HCT116 (cell line): ENCODE results near the gene LRRC1. TPM values are rescaled to one million over a fixed set of nuclear protein-coding genes. Genes with fewer than 3 reads are reported as not detected.

Source experiments
- ATAC-seq: fragments of 200-7000 bp; cut with Tn5 transposase; 2 replicates; pipeline ENCODE4 v1.9.1; 2020; ENCODE audit warnings: mild to moderate bottlenecking, moderate library complexity
- BruUV-seq: library from RNA; stranded (reverse); fragments of 400-500 nt; replicated peaks from 2 replicates; lab custom pipeline; 2021; lab: Mats Ljungman, UMichigan
- CTCF ChIA-PET: fragments of 300-600 bp; sonication (Branson Sonifier 250); formaldehyde crosslinking; loops from one replicate; lab custom pipeline; 2021; ENCODE audit warnings: antibody characterized with exemption; lab: Charles Lee
- POLR2A ChIA-PET: fragments of 300-600, 350-600 bp; sonication (Branson Sonifier 250); formaldehyde crosslinking; loops from one replicate; lab custom pipeline; 2021; ENCODE audit warnings: antibody characterized with exemption; lab: Charles Lee
- RAD21 ChIA-PET, 2 experiments: fragments of 300-600 bp; sonication (Branson Sonifier 250); formaldehyde crosslinking; loops; one replicate each; lab custom pipeline; 2023; ENCODE audit warnings: low total read pairs in 2 of 2; ENCODE audit not compliant: uncharacterized antibody in 2 of 2, unreplicated experiment in 2 of 2, low non-redundant PET in 1 of 2; lab: Charles Lee
- DNase-seq: peaks from one replicate; pipeline ENCODE4 v3.0.0-alpha.2; 2010; ENCODE audit warnings: low read depth, low spot score
- H2AFZ ChIP-seq: fragments of 200-600 bp; shearing (Covaris generic), sonication (generic); 2 replicates; pipeline ENCODE4 v1.6.1; 2017; ENCODE audit warnings: low read depth, mixed run types, mixed read lengths, antibody characterized with exemption, low read length; ENCODE audit not compliant: poor library complexity, severe bottlenecking
- H3K27ac ChIP-seq: 2 replicates; pipeline ENCODE4 v1.5.1; 2012; ENCODE audit warnings: low read depth, low read length
- H3K27me3 ChIP-seq: fragments of 200-600 bp; sonication (generic); 2 replicates; pipeline ENCODE4 v1.6.1; 2016; ENCODE audit warnings: mixed run types, low read length, mixed read lengths; ENCODE audit not compliant: insufficient read depth
- H3K36me3 ChIP-seq, 2 experiments: fragments of 200-500 bp in 1 of 2; fragments of 200-600 bp in 1 of 2; sonication (Bioruptor generic) in 1 of 2; sonication (generic) in 1 of 2; 2 replicates each; pipeline versions ENCODE4 v1.5.1 to v1.6.1; 2014 to 2016; ENCODE audit warnings: low read length in 2 of 2, inconsistent platforms in 1 of 2, mixed read lengths in 1 of 2, mixed run types in 1 of 2; ENCODE audit not compliant: insufficient read depth in 2 of 2, control insufficient read depth in 1 of 2
- H3K4me1 ChIP-seq, 2 experiments: fragments of 200-600 bp in 1 of 2; sonication (generic) in 1 of 2; 2 replicates each; pipeline versions ENCODE4 v1.5.1 to v1.6.1; 2012 to 2017; ENCODE audit warnings: low read length in 2 of 2, inconsistent platforms in 1 of 2, mild to moderate bottlenecking in 1 of 2, mixed read lengths in 1 of 2, mixed run types in 1 of 2, moderate library complexity in 1 of 2; ENCODE audit not compliant: insufficient read depth in 2 of 2, control insufficient read depth in 1 of 2
- H3K4me2 ChIP-seq: fragments of 200-600 bp; sonication (generic); 2 replicates; pipeline ENCODE4 v1.6.1; 2017; ENCODE audit warnings: mixed run types, low read length, mixed read lengths
- H3K4me3 ChIP-seq, 2 experiments: fragments of 200-600 bp in 1 of 2; sonication (generic) in 1 of 2; replicated peaks in 1 of 2; 2 replicates each; pipeline ENCODE4 v1.5.1; 2011 to 2016; ENCODE audit warnings: low read length in 2 of 2, control low read depth in 1 of 2, low read depth in 1 of 2, mild to moderate bottlenecking in 1 of 2, mixed read lengths in 1 of 2, mixed run types in 1 of 2
- H3K79me2 ChIP-seq: fragments of 200-600 bp; sonication (generic); 2 replicates; pipeline ENCODE4 v1.6.1; 2017; ENCODE audit warnings: mild to moderate bottlenecking, mixed run types, low read length, moderate library complexity, mixed read lengths; ENCODE audit not compliant: insufficient read depth
- H3K9ac ChIP-seq: fragments of 200-600 bp; sonication (generic); 2 replicates; pipeline ENCODE4 v1.6.1; 2016; ENCODE audit warnings: low read length, mixed read lengths
- H3K9me2 ChIP-seq: fragments of 200-600 bp; sonication (generic), shearing (Covaris generic); 2 replicates; pipeline ENCODE4 v1.6.1; 2017; ENCODE audit warnings: mixed run types, mild to moderate bottlenecking, moderate library complexity; ENCODE audit not compliant: insufficient read depth
- H3K9me3 ChIP-seq, 2 experiments: fragments of 200-500 bp in 1 of 2; fragments of 200-600 bp in 1 of 2; sonication (Bioruptor generic) in 1 of 2; sonication (generic) in 1 of 2; 2 replicates each; pipeline ENCODE4 v1.6.1; 2014 to 2017; ENCODE audit warnings: low read length in 2 of 2, mixed read lengths in 2 of 2, inconsistent platforms in 1 of 2, low read depth in 1 of 2, mild to moderate bottlenecking in 1 of 2, mixed run types in 1 of 2, moderate library complexity in 1 of 2; ENCODE audit not compliant: control insufficient read depth in 1 of 2, insufficient read depth in 1 of 2
- H4K20me1 ChIP-seq: fragments of 200-600 bp; sonication (generic), shearing (Covaris generic); 2 replicates; pipeline ENCODE4 v1.6.1; 2017; ENCODE audit warnings: mixed run types, mild to moderate bottlenecking, moderate library complexity; ENCODE audit not compliant: insufficient read depth
- ATF3 ChIP-seq: IDR thresholded peaks from 2 replicates; pipeline ENCODE4 v1.6.1; 2012
- CTCF ChIP-seq, 3 experiments: fragments of 200-600 bp in 1 of 3; sonication (generic) in 1 of 3; IDR thresholded peaks in 2 of 3; conservative IDR thresholded peaks in 1 of 3; 2 replicates each; pipeline ENCODE4 v1.5.1; 2012 to 2017; ENCODE audit warnings: low read depth in 2 of 3, low read length in 2 of 3, antibody characterized with exemption in 1 of 3, borderline replicate concordance in 1 of 3, control low read depth in 1 of 3, mild to moderate bottlenecking in 1 of 3, mixed read lengths in 1 of 3, mixed run types in 1 of 3, moderate library complexity in 1 of 3; ENCODE audit not compliant: insufficient read depth in 1 of 3
- EGR1 ChIP-seq: IDR thresholded peaks from 2 replicates; pipeline ENCODE4 v1.6.1; 2012; ENCODE audit warnings: low read depth
- ELF1 ChIP-seq: IDR thresholded peaks from 2 replicates; pipeline ENCODE4 v1.6.1; 2012; ENCODE audit warnings: low read depth, borderline replicate concordance
- EZH2 ChIP-seq: fragments of 200-600 bp; sonication (generic); IDR thresholded peaks from 2 replicates; pipeline ENCODE4 v1.6.1; 2017; ENCODE audit warnings: antibody characterized with exemption, mixed run types
- EZH2phosphoT487 ChIP-seq: fragments of 200-600 bp; IDR thresholded peaks from 2 replicates; pipeline ENCODE4 v1.6.1; 2018; ENCODE audit warnings: antibody characterized with exemption, borderline replicate concordance
- FOSL1 ChIP-seq: IDR thresholded peaks from 2 replicates; pipeline ENCODE4 v1.6.1; 2012; ENCODE audit warnings: low read depth
- JUND ChIP-seq: IDR thresholded peaks from 2 replicates; pipeline ENCODE4 v1.6.1; 2012
- MAX ChIP-seq: IDR thresholded peaks from 2 replicates; pipeline ENCODE4 v1.6.1; 2012
- POLR2A ChIP-seq: IDR thresholded peaks from 2 replicates; pipeline ENCODE4 v1.7.0; 2011; ENCODE audit warnings: borderline replicate concordance; ENCODE audit not compliant: insufficient read depth, insufficient read length; ENCODE audit errors: extremely low read depth
- POLR2AphosphoS5 ChIP-seq: IDR thresholded peaks from 2 replicates; pipeline ENCODE4 v1.6.1; 2011; ENCODE audit warnings: mild to moderate bottlenecking, low read depth, low read length, moderate library complexity
- RAD21 ChIP-seq: IDR thresholded peaks from 2 replicates; pipeline ENCODE4 v1.6.1; 2012; ENCODE audit warnings: low read depth, mild to moderate bottlenecking
- SIN3A ChIP-seq: IDR thresholded peaks from 2 replicates; pipeline ENCODE4 v1.6.1; 2012; ENCODE audit warnings: low read depth
- SP1 ChIP-seq: IDR thresholded peaks from 2 replicates; pipeline ENCODE4 v1.6.1; 2012; ENCODE audit warnings: low read depth
- SRF ChIP-seq: IDR thresholded peaks from 2 replicates; pipeline ENCODE4 v1.6.1; 2012; ENCODE audit warnings: low read depth
- YY1 ChIP-seq: IDR thresholded peaks from 2 replicates; pipeline ENCODE4 v1.6.1; 2011; ENCODE audit warnings: low read length, low read depth, moderate library complexity, mild to moderate bottlenecking; ENCODE audit not compliant: insufficient replicate concordance; ENCODE audit errors: extremely low read depth
- ZBTB33 ChIP-seq: IDR thresholded peaks from 2 replicates; pipeline ENCODE4 v1.6.1; 2011; ENCODE audit warnings: mild to moderate bottlenecking, low read length, moderate library complexity; ENCODE audit not compliant: insufficient replicate concordance; ENCODE audit errors: extremely low read depth
- ZNF274 ChIP-seq: fragments of 200-500 bp; sonication (Bioruptor generic); IDR thresholded peaks from 2 replicates; pipeline ENCODE4 v1.6.1; 2014; ENCODE audit warnings: mild to moderate bottlenecking, low read depth, low read length, inconsistent platforms
- intact Hi-C: fragments of 100-400 bp; cut with micrococcal nuclease; formaldehyde crosslinking; loops from 2 replicates; pipeline ENCODE4 v1.10.0; 2022
- total RNA-seq: library from RNA; stranded (reverse); gene quantifications from one replicate; pipeline ENCODE4 v1.2.1, GENCODE V29; 2021; ENCODE audit not compliant: unreplicated experiment
- TF ChIP-seq, protein P1 (sequence below): IDR thresholded peaks from 2 replicates; pipeline ENCODE4 v1.6.1; 2012; ENCODE audit warnings: low read depth

Gene LRRC1
- total RNA-seq, 1 experiment from 2014 or later: 19.8 TPM

DNA sequence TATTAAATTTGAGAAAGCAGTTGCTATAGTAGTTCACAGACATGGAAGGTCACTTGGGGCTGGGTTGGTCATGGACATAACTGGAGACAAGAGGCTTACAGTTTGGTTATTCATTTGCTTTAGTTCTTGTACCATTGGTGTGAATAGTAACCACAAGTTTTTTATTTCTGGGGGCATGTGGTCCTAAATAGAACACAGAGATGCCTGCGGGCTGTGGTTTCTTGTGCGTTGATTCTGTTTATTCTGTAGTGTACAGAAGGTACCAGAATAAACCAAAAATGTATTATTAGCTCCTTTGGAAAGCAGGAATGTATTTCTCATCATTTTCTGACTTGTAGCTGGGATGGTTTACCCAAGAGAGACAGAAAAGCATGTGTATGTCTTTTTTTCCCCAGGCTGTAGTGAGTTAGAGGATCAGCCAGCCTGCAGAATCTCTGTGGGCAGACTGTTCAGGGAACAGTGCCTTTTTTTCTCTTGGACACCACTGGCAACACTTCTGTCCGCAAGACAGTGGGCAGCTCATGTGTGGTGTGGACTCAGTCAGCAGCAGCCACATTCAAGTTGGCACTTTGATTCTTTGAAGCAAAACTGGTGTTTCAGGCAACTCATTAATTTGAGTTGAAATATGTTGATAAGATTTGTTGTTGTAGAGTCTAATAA lies 122.1 kb downstream of the LRRC1 start:
- intact Hi-C loops: no loop called here
- Histone ChIP-seq H3K4me2 (no peak overlapping the region), H3K9ac (no peak overlapping the region), H4K20me1 (no peaks in the 10 kb centered on the region), H2AFZ (no peak overlapping the region), H3K4me3 (no peak overlapping the region), H3K79me2 (no peaks in the 10 kb centered on the region), H3K9me3 (no peaks in the 10 kb centered on the region), H3K36me3 (0 out of 4 replicates have a peak, but pooled peaks cover 0 to 4% of the 10 kb centered on the region in 2 experiments), H3K27ac (no peak overlapping the region), H3K27me3 (no peaks in the 10 kb centered on the region), H3K4me1 (no peaks in the 10 kb centered on the region), H3K9me2 (no peaks in the 10 kb centered on the region)
- ChIA-PET CTCF (no interaction called here), RAD21 (no interaction called here), POLR2A (no interaction called here)
- no TSS peak for BruUV-seq
- DNase-seq (no peak), ATAC-seq (no peak)
- no peak for TF ChIP-seq SRF
- TF ChIP-seq FOSL1: no peak
- no peak for TF ChIP-seq ZNF274
- TF ChIP-seq, protein P1, sequence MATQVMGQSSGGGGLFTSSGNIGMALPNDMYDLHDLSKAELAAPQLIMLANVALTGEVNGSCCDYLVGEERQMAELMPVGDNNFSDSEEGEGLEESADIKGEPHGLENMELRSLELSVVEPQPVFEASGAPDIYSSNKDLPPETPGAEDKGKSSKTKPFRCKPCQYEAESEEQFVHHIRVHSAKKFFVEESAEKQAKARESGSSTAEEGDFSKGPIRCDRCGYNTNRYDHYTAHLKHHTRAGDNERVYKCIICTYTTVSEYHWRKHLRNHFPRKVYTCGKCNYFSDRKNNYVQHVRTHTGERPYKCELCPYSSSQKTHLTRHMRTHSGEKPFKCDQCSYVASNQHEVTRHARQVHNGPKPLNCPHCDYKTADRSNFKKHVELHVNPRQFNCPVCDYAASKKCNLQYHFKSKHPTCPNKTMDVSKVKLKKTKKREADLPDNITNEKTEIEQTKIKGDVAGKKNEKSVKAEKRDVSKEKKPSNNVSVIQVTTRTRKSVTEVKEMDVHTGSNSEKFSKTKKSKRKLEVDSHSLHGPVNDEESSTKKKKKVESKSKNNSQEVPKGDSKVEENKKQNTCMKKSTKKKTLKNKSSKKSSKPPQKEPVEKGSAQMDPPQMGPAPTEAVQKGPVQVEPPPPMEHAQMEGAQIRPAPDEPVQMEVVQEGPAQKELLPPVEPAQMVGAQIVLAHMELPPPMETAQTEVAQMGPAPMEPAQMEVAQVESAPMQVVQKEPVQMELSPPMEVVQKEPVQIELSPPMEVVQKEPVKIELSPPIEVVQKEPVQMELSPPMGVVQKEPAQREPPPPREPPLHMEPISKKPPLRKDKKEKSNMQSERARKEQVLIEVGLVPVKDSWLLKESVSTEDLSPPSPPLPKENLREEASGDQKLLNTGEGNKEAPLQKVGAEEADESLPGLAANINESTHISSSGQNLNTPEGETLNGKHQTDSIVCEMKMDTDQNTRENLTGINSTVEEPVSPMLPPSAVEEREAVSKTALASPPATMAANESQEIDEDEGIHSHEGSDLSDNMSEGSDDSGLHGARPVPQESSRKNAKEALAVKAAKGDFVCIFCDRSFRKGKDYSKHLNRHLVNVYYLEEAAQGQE: no peak
- no peak for TF ChIP-seq EZH2phosphoT487
- no peak for TF ChIP-seq ATF3
- TF ChIP-seq ZBTB33: no peak
- no peak for TF ChIP-seq POLR2A
- no peak for TF ChIP-seq EZH2
- no peak for TF ChIP-seq SP1
- TF ChIP-seq ELF1: no peak
- no peak for TF ChIP-seq EGR1
- TF ChIP-seq YY1: no peak
- TF ChIP-seq POLR2AphosphoS5: no peak
- TF ChIP-seq SIN3A: no peak
- no peak for TF ChIP-seq MAX
- TF ChIP-seq JUND: no peak
- TF ChIP-seq CTCF (IDR thresholded peaks at IDR 0.05 in 2 of 3, conservative IDR thresholded peaks at IDR 0.05 in 1 of 3; ENCODE audit: borderline replicate concordance in 1 of 3, insufficient read depth in 1 of 3, low read depth in 2 of 3, low read length in 2 of 3): no peak
- no peak for TF ChIP-seq RAD21
